AG04449 (cell line): ENCODE measurements around the gene ZEB2.

Experiments
- CTCF ChIA-PET: fragments of 350-600 bp; formaldehyde crosslinking; extraction: SDS; loops from one replicate; lab custom pipeline; 2021; ENCODE audit warnings: antibody characterized with exemption; lab: Yijun Ruan, JAX
- POLR2A ChIA-PET: fragments of 400-600, 350-600 bp; formaldehyde crosslinking; extraction: SDS; loops from one replicate; lab custom pipeline; 2020; ENCODE audit warnings: antibody characterized with exemption, inconsistent platforms; lab: Yijun Ruan, JAX
- DNase-seq: peaks from one replicate; pipeline ENCODE4 v3.0.0-alpha.2; 2010; ENCODE audit warnings: low read depth, low spot score
- H3K4me3 ChIP-seq: 2 replicates; pipeline ENCODE4 v1.5.1; 2011; ENCODE audit warnings: low read depth, mild to moderate bottlenecking, control low read depth, low read length
- CTCF ChIP-seq: IDR thresholded peaks from one replicate; pipeline ENCODE4 v1.5.1; 2011; ENCODE audit warnings: mild to moderate bottlenecking, moderate library complexity, low read length, control low read depth, inconsistent platforms; ENCODE audit not compliant: insufficient read depth; ENCODE audit errors: missing control alignments

ZEB2 gene

GRCh38 chr2:144539289-144539782 is 19.4 kb upstream of the ZEB2 start:
- CTCF ChIA-PET, result interaction anchor here (0.6 to 1.2 kb wide), 2 partner anchors 16 to 997 kb away, joined by 3 read pairs; no protein-coding TSS in a partner anchor
- no peak for TF ChIP-seq CTCF
- no peak for DNase-seq

GRCh38 chr2:144535300-144535699 is 15.4 kb upstream of the ZEB2 start:
- no peak for TF ChIP-seq CTCF
- ChIA-PET POLR2A (no interaction called here), CTCF (no interaction called here)
- H3K4me3 ChIP-seq, result no peak overlapping the region
- DNase-seq, result no peak

More at GRCh38 chr2:144539289-144539782, 19.4 kb upstream of the ZEB2 start:
- no peak overlapping the region for H3K4me3 ChIP-seq
- POLR2A ChIA-PET, result interaction anchor here (0.7 kb wide), 1 partner anchor 1050 kb away, joined by 3 read pairs; no protein-coding TSS in a partner anchor

GRCh38 chr2:144533221-144533620 is 13.3 kb upstream of the ZEB2 start:
- CTCF ChIA-PET, result interaction anchor here (1.1 kb wide), 1 partner anchor 14 kb away, joined by 3 read pairs; the partner anchor contains the start of gene ZEB2

GRCh38 chr2:144530596-144530995 is 10.7 kb upstream of the ZEB2 start:
- ChIA-PET CTCF (no interaction called here), POLR2A (no interaction called here)
- no peak for DNase-seq
- no peak for TF ChIP-seq CTCF
- no peak overlapping the region for H3K4me3 ChIP-seq

More at GRCh38 chr2:144533221-144533620, 13.3 kb upstream of the ZEB2 start:
- TF ChIP-seq CTCF, result no peak
- no peak for DNase-seq
- POLR2A ChIA-PET, result no interaction called here
- H3K4me3 ChIP-seq, result no peak overlapping the region

DNA sequence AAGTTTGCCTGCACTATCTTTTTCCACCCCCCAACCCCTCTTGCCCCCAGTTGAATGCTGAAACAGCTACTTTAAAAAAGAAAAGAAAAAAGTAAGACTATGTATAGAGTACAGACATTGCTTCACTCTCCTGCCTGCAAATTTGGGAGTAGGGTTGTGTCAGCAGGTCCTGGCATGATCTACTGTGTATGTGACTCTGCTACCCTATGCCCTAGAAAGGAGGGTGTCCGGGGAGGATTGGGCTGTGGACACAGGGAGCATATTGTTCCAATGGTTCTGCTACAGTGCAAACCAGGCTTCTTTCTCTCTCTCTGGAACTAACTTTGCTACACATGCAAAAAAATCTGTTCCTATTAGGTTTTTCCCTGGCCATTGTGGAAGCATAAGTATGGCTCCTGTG is 9.9 kb upstream of the ZEB2 start:
- ChIA-PET CTCF (no interaction called here), POLR2A (no interaction called here)
- DNase-seq, result no peak
- no peak for TF ChIP-seq CTCF
- no peak overlapping the region for H3K4me3 ChIP-seq

DNA sequence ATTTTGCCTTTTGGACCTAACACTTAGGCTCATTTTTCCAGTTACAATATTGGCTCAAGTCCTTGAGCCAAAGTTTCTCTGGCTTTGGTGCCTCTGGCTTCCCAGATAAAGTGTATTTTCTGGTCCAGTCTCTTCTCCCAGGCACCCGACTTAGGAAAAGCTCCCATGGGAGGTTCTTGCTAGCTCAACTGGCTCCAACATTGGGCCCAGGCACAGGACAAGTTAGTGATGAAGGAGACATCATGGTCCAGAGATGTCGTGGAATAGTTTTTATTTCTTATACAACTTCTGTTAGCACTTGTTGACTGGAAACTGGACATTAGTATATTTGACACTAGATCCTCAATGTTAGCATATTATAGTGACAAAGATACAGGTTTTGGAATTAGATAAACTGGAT is 8.2 kb upstream of the ZEB2 start:
- POLR2A ChIA-PET, result no interaction called here
- DNase-seq, result no peak
- CTCF ChIA-PET, result interaction anchor here (0.6 kb wide), 1 partner anchor 616 kb away, joined by 3 read pairs; no protein-coding TSS in a partner anchor
- H3K4me3 ChIP-seq, result no peak overlapping the region
- TF ChIP-seq CTCF, result no peak
